Muscle of leg (tissue), 11 donors: ENCODE data around the gene EMILIN2. TPM values are rescaled to one million over a fixed set of nuclear protein-coding genes. Genes with fewer than 3 reads are reported as not detected.

Experiments
- DNase-seq: peaks from one replicate; pipeline ENCODE4 v3.0.0; 2013
- H3K27ac ChIP-seq: one replicate; pipeline ENCODE4 v1.5.1; 2013; ENCODE audit warnings: mild to moderate bottlenecking, low read length, control low read depth
- H3K27me3 ChIP-seq: one replicate; pipeline ENCODE4 v1.6.1; 2013; ENCODE audit warnings: low read length; ENCODE audit not compliant: control insufficient read depth, insufficient read depth
- H3K36me3 ChIP-seq: one replicate; pipeline ENCODE4 v1.6.1; 2013; ENCODE audit warnings: low read length; ENCODE audit not compliant: control insufficient read depth, insufficient read depth
- H3K4me1 ChIP-seq: one replicate; pipeline ENCODE4 v1.6.1; 2013; ENCODE audit warnings: low read length; ENCODE audit not compliant: control insufficient read depth, insufficient read depth
- H3K4me3 ChIP-seq: one replicate; pipeline ENCODE4 v1.5.1; 2013; ENCODE audit warnings: low read length, control low read depth
- H3K9me3 ChIP-seq: replicated peaks from 2 replicates; pipeline ENCODE4 v1.6.1; 2013; ENCODE audit warnings: low read depth, low read length; ENCODE audit not compliant: control insufficient read depth
- WGBS: methylation state at CpG from one replicate; pipeline ENCODE4 v1.1.5; 2013; ENCODE audit warnings: missing lambda C conversion rate; ENCODE audit not compliant: insufficient coverage; 5-methylcytosine and 5-hydroxymethylcytosine counted together
- polyA plus RNA-seq, 8 donors: library from polyadenylated mRNA; unstranded; fragments of 120-200 nt; gene quantifications; one replicate each; pipeline versions ENCODE4 v1.2.1 to v1.2.3, GENCODE V29; 2013; ENCODE audit warnings: inconsistent platforms in 1 of 8, low replicate concordance in 1 of 8; ENCODE audit not compliant: insufficient read length in 8 of 8, insufficient read depth in 1 of 8
- total RNA-seq: library from RNA; stranded (reverse); fragments of 120-200 nt; gene quantifications from one replicate; pipeline ENCODE4 v1.2.4, GENCODE V29; 2013

EMILIN2 gene
- total and polyA plus RNA-seq, 9 donors = 23.0 to 46.7 (median 30.2) TPM

GRCh38 chr18:2963048-2963447 is 116.2 kb downstream of the EMILIN2 start:
- H3K4me1 ChIP-seq = peaks cover 8% of the 10 kb centered on the region
- H3K36me3 ChIP-seq = no peaks in the 10 kb centered on the region
- no peak for DNase-seq
- H3K9me3 ChIP-seq = no peaks in the 10 kb centered on the region
- H3K27me3 ChIP-seq = no peaks in the 10 kb centered on the region
- no CpG with 5 or more reads among the region's 3 CpGs for WGBS
- H3K27ac ChIP-seq = no peak overlapping the region
- no peak overlapping the region for H3K4me3 ChIP-seq

GRCh38 chr18:2964361-2965010 is 117.7 kb downstream of the EMILIN2 start:
- Histone ChIP-seq H3K4me1 (peaks cover 8% of the 10 kb centered on the region), H3K27ac (no peak overlapping the region), H3K9me3 (no peaks in the 10 kb centered on the region), H3K36me3 (no peaks in the 10 kb centered on the region), H3K4me3 (no peak overlapping the region), H3K27me3 (no peaks in the 10 kb centered on the region)
- DNase-seq = no peak
- WGBS = 88% methylated on average over 2 of the region's 8 CpGs

Other genes starting within 250 kb of the EMILIN2 start
- 59.0 TPM for gene SMCHD1, start 191.3 kb upstream of the EMILIN2 start, total RNA-seq
- gene SMCHD1, start 191.3 kb upstream of the EMILIN2 start, polyA plus RNA-seq = 10 to 100 TPM; 25.3 to 48.6 (median 36.6) TPM
- gene LPIN2, start 166.1 kb downstream of the EMILIN2 start, total RNA-seq = 15.7 TPM
- gene LPIN2, start 166.1 kb downstream of the EMILIN2 start, polyA plus RNA-seq = 10 to 100 TPM; 10.6 to 17.8 (median 12.9) TPM